ENCODE results near the gene FGF19.
A peak's percentile ranks its signal among the peaks of the same experiment; 100 is the strongest.

Gene FGF19

DNA sequence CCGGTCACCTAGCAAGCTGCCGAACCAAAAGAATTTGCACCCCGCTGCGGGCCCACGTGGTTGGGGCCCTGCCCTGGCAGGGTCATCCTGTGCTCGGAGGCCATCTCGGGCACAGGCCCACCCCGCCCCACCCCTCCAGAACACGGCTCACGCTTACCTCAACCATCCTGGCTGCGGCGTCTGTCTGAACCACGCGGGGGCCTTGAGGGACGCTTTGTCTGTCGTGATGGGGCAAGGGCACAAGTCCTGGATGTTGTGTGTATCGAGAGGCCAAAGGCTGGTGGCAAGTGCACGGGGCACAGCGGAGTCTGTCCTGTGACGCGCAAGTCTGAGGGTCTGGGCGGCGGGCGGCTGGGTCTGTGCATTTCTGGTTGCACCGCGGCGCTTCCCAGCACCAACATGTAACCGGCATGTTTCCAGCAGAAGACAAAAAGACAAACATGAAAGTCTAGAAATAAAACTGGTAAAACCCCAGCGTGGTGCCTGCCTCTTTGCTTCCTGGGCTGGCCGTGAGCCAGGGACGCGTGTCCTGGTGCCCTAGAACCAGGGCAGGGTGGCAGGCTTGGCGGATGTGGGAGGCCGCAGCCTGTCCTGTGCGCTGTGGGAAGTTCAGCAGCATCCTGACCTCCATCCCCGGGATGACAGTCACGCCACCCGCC lies 49.7 kb downstream of the FGF19 start:
- peak in 1 of 3 experiments; percentile 43 for DNase-seq

DNA sequence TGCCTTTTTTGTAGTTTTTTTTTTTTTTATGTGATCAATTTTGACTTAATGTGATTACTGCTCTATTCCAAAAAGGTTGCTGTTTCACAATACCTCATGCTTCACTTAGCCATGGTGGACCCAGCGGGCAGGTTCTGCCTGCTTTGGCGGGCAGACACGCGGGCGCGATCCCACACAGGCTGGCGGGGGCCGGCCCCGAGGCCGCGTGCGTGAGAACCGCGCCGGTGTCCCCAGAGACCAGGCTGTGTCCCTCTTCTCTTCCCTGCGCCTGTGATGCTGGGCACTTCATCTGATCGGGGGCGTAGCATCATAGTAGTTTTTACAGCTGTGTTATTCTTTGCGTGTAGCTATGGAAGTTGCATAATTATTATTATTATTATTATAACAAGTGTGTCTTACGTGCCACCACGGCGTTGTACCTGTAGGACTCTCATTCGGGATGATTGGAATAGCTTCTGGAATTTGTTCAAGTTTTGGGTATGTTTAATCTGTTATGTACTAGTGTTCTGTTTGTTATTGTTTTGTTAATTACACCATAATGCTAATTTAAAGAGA lies 50.3 kb downstream of the FGF19 start:
- DNase-seq: no peak

DNA sequence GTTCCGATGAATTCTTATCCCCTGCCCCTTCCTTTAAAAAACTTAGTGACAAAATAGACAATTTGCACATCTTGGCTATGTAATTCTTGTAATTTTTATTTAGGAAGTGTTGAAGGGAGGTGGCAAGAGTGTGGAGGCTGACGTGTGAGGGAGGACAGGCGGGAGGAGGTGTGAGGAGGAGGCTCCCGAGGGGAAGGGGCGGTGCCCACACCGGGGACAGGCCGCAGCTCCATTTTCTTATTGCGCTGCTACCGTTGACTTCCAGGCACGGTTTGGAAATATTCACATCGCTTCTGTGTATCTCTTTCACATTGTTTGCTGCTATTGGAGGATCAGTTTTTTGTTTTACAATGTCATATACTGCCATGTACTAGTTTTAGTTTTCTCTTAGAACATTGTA lies 50.8 kb downstream of the FGF19 start:
- DNase-seq: no peak

DNA sequence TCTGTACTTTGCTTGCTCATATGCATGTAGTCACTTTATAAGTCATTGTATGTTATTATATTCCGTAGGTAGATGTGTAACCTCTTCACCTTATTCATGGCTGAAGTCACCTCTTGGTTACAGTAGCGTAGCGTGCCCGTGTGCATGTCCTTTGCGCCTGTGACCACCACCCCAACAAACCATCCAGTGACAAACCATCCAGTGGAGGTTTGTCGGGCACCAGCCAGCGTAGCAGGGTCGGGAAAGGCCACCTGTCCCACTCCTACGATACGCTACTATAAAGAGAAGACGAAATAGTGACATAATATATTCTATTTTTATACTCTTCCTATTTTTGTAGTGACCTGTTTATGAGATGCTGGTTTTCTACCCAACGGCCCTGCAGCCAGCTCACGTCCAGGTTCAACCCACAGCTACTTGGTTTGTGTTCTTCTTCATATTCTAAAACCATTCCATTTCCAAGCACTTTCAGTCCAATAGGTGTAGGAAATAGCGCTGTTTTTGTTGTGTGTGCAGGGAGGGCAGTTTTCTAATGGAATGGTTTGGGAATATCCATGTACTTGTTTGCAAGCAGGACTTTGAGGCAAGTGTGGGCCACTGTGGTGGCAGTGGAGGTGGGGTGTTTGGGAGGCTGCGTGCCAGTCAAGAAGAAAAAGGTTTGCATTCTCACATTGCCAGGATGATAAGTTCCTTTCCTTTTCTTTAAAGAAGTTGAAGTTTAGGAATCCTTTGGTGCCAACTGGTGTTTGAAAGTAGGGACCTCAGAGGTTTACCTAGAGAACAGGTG lies 51.8 kb downstream of the FGF19 start:
- no peak for DNase-seq

DNA sequence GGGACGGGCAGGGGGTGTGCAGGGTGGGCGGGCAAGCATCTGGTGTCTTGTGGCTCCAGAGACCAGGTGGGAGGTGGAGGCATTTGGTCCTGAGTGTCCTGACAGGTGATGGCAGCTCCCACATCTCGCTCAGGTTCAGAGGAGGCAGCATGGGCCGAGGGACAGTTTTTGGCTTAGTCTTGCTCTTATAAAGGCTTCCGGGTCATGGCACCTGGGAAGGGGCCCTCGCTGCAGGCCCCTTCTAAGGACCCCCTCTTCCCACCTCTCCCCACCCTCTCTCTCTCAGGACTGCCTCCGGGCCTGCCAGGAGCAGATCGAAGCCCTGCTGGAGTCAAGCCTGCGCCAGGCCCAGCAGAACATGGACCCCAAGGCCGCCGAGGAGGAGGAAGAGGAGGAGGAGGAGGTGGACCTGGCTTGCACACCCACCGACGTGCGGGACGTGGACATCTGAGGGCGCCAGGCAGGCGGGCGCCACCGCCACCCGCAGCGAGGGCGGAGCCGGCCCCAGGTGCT lies 52.9 kb downstream of the FGF19 start:
- DNase-seq: no peak

DNA sequence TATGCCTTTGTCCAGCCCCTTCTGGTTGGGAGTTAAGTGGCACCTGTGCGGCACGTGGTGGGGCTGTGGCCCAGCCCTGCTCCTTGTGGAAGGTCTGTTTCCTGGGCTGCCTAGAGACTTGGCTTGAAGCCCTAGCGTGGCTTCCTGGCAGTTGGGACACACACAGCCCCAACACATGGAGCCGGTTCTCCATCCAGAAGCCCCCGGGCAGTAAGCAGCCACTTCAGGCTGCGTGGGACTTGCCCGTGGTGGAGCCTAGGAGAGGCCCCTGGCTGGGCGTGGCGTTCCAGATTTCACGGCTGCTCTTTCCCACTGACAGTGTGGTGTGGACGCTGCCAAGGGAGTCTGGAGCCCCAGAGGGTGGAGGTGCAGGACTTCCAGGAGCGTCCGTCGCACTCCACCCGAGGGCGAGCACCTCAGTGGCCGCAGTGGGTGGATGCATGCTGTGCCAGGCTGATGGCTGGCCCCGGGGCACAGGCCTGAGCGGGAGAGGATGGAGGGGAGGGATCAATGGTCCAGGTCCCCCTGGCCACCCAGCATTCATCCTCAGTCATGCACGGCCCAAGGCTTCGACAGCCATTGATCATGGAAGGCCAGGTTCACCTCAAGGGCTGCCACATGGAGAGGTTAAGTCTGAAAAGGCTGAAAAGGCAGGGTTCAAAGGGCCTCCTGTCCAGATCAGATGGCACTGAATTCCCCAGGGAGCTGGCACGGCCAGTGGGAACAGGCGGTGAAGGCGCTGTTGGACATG lies 53.6 kb downstream of the FGF19 start:
- DNase-seq: no peak

DNA sequence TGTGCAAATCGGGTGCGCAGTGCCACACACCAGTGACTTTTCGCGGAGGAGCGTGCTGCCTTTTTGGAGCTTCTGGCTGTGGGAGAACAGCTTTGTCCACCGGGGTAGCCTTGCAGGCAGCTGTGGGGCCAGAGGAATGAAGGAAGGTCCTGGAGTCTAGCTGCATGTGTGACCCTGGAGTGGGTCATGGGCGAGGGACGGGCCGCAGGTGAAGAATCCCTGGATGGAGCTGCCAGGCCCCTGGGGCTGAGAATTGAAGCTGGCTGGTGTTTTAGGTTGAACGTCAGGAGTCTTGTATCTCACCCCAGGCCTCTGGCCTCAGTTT lies 54.3 kb downstream of the FGF19 start:
- no peak for DNase-seq

DNA sequence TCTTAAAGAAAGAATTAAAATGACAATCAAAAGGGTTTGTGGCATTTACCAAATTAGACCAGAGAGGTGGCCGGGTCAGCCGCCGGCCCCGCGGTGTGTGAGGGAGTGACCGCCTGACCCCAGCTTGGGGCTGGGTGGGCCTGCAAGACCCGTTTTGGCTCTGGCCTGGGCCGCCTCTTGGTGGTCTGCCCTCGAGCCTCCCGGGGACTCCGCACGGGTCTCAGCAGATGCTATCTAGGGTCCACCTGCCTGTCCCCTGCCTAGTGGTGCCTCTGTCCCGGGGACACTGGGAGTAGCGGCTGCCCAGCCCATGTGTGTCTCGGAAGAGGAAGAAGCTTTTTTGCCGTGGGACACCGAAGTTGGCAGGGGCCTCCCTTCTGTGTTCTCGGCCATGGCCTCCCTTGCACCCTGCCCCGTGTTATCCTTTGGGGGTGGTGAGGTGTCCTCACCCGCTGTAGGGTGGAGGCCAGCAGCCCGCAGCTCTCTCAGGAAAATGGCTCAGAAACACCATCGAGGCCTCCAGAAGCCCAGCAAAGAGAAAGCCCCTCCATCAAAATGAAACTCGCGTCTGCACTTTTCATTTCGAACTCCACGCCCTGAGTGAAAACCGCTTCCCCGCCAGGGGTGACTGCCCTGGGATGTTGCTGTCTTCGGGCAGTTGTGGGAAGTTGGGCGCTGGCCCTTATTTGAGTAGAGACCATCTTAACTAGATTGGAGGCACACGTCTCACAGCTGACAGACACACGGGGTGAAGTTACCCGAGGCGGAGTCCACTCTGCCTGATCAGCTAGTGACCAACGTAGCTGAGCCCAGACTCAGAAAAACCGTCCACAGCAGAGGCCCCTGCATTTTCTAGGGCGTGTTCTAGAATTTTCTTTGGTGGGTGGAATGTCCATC lies 54.9 kb downstream of the FGF19 start:
- DNase-seq: no peak

Measured in NCI-H1417 (cell line).